D341Med (cell line): ENCODE results near the gene GUCY2C.

Experiments
- DNase-seq: peaks from one replicate; pipeline ENCODE4 v3.0.0; 2012; ENCODE audit warnings: low spot score

Gene GUCY2C

DNA sequence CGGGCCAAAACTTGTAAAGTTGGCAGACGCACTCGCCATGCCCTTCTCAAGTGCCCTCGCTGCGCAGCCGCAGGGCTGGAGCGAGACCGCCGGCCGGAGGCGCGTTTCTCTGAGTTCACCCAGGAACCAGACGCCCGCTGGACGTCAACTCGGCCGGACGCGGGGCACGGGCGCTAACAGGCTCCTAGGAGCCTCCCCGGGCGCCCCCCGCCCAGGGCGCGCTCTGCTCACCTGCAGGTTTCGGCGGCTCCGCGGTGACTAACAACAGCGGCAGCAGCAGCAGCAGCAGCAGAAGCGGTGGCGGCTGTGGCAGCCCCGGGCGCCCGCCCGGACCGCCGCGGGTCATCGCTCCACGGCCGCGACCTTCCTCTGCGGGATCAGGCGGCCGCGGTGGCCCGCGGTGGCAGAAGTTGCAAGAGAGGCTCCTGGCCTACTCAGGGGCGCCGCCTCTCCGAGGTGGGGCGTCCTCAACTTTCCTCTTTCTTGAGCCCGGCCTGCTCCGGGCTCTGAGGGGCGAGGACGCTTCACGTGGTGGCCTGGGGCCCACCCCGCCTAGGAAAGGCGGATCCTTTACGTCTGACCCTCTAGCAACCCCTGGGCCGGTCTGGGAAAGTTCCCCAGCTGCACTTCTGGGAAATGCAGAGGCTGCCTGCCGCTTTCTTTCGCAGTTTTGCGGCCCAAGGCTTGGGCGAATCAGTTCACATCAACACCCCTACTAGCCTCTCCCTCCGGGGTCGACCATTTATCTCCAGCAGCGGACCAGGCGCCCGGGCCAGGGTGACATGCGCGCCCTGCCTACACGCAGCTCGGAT lies 128.8 kb downstream of the GUCY2C start, which contains the start of gene PLBD1:
Gene PLBD1 (minus strand): TSS at position 533 of the 812 bp plus-strand sequence. CDS start 187 bp downstream, at position 346.
- DNase-seq: peak; percentile 34

DNA sequence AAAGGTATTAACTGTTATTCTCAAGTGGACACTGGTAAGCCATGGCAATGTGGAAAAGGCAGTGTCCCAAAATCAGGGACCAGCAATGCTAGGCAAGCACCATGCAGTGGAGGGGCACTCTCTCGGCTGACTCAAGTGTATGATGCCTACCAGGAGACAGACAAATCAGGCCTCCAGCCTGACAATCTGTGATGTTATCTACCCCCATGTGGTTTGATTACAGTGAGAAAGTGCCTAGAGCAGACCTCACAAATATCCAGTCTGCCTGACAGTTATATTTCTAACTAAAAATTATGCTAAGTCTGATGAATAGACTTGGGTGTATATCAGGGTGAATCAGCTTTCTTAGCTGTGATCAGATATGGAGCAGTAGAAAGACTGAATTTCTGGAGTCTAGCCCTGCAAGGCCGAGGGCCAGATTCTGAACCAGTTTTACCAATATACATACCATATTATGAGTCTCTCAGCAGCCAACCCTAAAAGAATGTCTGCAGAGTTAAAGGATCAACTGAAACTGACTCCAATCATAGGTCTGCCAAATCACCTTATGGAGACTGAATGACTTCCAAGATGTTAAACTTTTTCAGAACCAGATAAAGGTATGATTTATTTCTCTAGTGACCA lies 132.0 kb downstream of the GUCY2C start:
- DNase-seq: no peak

DNA sequence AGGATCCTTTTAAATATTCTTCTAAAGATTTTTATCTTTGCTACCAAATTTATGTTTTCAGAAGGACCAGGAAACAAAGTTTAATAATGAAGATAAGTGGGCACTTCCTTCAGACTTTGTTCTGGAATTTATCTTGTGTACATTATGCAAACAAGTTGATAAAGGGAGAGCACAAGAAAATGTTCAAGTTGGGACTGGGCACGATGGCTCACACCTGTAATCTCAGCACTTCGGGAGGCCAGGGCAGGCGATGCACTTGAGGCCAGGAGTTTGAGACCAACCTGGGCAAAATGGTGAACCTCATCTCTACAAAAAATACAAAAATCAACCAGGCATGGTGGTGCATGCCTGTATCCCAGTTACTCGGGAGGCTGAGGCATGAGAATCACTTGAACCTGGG lies 133.4 kb downstream of the GUCY2C start:
- no peak for DNase-seq
